GM12878 (cell line): ENCODE measurements around the gene PIWIL4. TPM values are rescaled to one million over a fixed set of nuclear protein-coding genes. Genes with fewer than 3 reads are reported as not detected.

Experiments used
- ATAC-seq: fragments of 200-7000 bp; cut with Tn5 transposase; 3 replicates; pipeline ENCODE4 v1.9.1; 2020; ENCODE audit warnings: mild to moderate bottlenecking, moderate library complexity
- BruUV-seq: library from RNA; stranded (reverse); fragments of 400-500 nt; replicated peaks from 2 replicates; lab custom pipeline; 2021; lab: Mats Ljungman, UMichigan
- CTCF ChIA-PET: fragments of 300-600 bp; sonication (Branson Sonifier 250); formaldehyde crosslinking; extraction: SDS; loops from one replicate; lab custom pipeline; 2021; ENCODE audit warnings: inconsistent platforms; lab: Yijun Ruan, JAX
- POLR2A ChIA-PET: fragments of 350-600 bp; formaldehyde crosslinking; extraction: SDS; loops from one replicate; lab custom pipeline; 2021; ENCODE audit warnings: inconsistent platforms; lab: Charles Lee
- RAD21 ChIA-PET: fragments of 300-600 bp; sonication (Branson Sonifier 250); formaldehyde crosslinking; loops from one replicate; lab custom pipeline; 2023; ENCODE audit warnings: antibody characterized with exemption; ENCODE audit not compliant: unreplicated experiment; lab: Charles Lee
- SMC1A ChIA-PET: fragments of 300-600 bp; sonication (Branson Sonifier 250); formaldehyde crosslinking; loops from one replicate; lab custom pipeline; 2023; ENCODE audit not compliant: unreplicated experiment, uncharacterized antibody; lab: Charles Lee
- DNase-seq: peaks from one replicate; pipeline ENCODE4 v3.0.0-alpha.2; 2011; ENCODE audit warnings: low read depth, low spot score
- FAIRE-seq: peaks from 3 replicates; lab custom pipeline; 2011; peaks lifted over from hg19 to GRCh38; lab: Jason Lieb, UNC
- H2AFZ ChIP-seq: 2 replicates; pipeline ENCODE4 v1.6.0; 2011; ENCODE audit warnings: low read depth, low read length, control low read depth; ENCODE audit not compliant: control insufficient read depth
- H3K27ac ChIP-seq: 2 replicates; pipeline ENCODE4 v1.5.1; 2011; ENCODE audit warnings: control low read depth; ENCODE audit not compliant: control insufficient read depth, insufficient read depth
- H3K27me3 ChIP-seq, 2 experiments: replicated peaks in 1 of 2; 2 replicates each; pipeline versions ENCODE4 v1.6.0 to v1.6.1; 2011; ENCODE audit warnings: low read length in 1 of 2; ENCODE audit not compliant: control insufficient read depth in 2 of 2, insufficient read depth in 2 of 2
- H3K36me3 ChIP-seq, 2 experiments: 2 replicates each; pipeline ENCODE4 v1.5.1; 2011; ENCODE audit warnings: low read length in 1 of 2; ENCODE audit not compliant: control insufficient read depth in 2 of 2, insufficient read depth in 2 of 2
- H3K4me1 ChIP-seq: 2 replicates; pipeline ENCODE4 v1.6.1; 2011; ENCODE audit warnings: mild to moderate bottlenecking, low read length, moderate library complexity, mixed read lengths; ENCODE audit not compliant: control insufficient read depth, insufficient read depth
- H3K4me2 ChIP-seq: 2 replicates; pipeline ENCODE4 v1.6.0; 2011; ENCODE audit warnings: control low read depth; ENCODE audit not compliant: control insufficient read depth, insufficient read depth
- H3K4me3 ChIP-seq: fragments of 200-600 bp; sonication (generic); 2 replicates; pipeline ENCODE4 v1.5.1; 2016
- H3K79me2 ChIP-seq: 2 replicates; pipeline ENCODE4 v1.6.0; 2011; ENCODE audit warnings: low read length; ENCODE audit not compliant: control insufficient read depth, insufficient read depth
- H3K9ac ChIP-seq: 2 replicates; pipeline ENCODE4 v1.8.0; 2011; ENCODE audit warnings: low read length, control low read depth, mixed read lengths; ENCODE audit not compliant: control insufficient read depth, insufficient read depth
- H3K9me3 ChIP-seq: replicated peaks from 3 replicates; pipeline ENCODE4 v1.5.1; 2011; ENCODE audit warnings: mild to moderate bottlenecking, low read length; ENCODE audit not compliant: control insufficient read depth, insufficient read depth
- H4K20me1 ChIP-seq: 2 replicates; pipeline ENCODE4 v1.6.0; 2011; ENCODE audit not compliant: control insufficient read depth, insufficient read depth
- BCL3 ChIP-seq: IDR thresholded peaks from 2 replicates; pipeline ENCODE4 v1.6.1; 2011; ENCODE audit warnings: borderline replicate concordance, low read depth, mild to moderate bottlenecking, moderate library complexity, low read length; ENCODE audit not compliant: insufficient read depth, poor library complexity, severe bottlenecking
- GABPA ChIP-seq: IDR thresholded peaks from 2 replicates; pipeline ENCODE4 v1.6.1; 2014; ENCODE audit warnings: antibody characterized with exemption, low read depth, mild to moderate bottlenecking, inconsistent platforms
- HCFC1 ChIP-seq: fragments of 150-350 bp; IDR thresholded peaks from 2 replicates; pipeline ENCODE4 v1.6.1; 2014; ENCODE audit warnings: low read length
- HDAC2 ChIP-seq: fragments of 200-600 bp; sonication (generic); IDR thresholded peaks from 2 replicates; pipeline ENCODE4 v1.6.1; 2017
- NFXL1 ChIP-seq: fragments of 450-650 bp; IDR thresholded peaks from 2 replicates; pipeline ENCODE4 v1.6.1; 2017; ENCODE audit warnings: antibody characterized with exemption, mild to moderate bottlenecking, borderline replicate concordance
- NFYB ChIP-seq: IDR thresholded peaks from 2 replicates; pipeline ENCODE4 v1.6.1; 2011; ENCODE audit warnings: low read depth, mild to moderate bottlenecking, low read length, improper control_type of control experiment, moderate library complexity; ENCODE audit not compliant: insufficient read depth
- PBX3 ChIP-seq: IDR thresholded peaks from 2 replicates; pipeline ENCODE4 v1.6.1; 2011; ENCODE audit warnings: mild to moderate bottlenecking, low read depth, low read length, moderate library complexity; ENCODE audit not compliant: insufficient replicate concordance
- SRF ChIP-seq, 2 experiments: IDR thresholded peaks; 2 replicates each; pipeline ENCODE4 v1.6.1; 2011; ENCODE audit warnings: low read depth in 2 of 2, low read length in 2 of 2, mild to moderate bottlenecking in 1 of 2, moderate library complexity in 1 of 2
- ZNF384 ChIP-seq: IDR thresholded peaks from 2 replicates; pipeline ENCODE4 v1.6.1; 2012; ENCODE audit warnings: low read depth, mild to moderate bottlenecking, low read length, improper control_type of control experiment, borderline replicate concordance
- WGBS: methylation state at CpG from one replicate; pipeline ENCODE4 v1.1.6; 2016; ENCODE audit warnings: low lambda C conversion rate; ENCODE audit not compliant: insufficient replicate concordance, insufficient coverage; ENCODE audit errors: missing lambda C conversion rate; 5-methylcytosine and 5-hydroxymethylcytosine counted together
- in situ Hi-C: fragments of 300-500 bp; cut with MboI; formaldehyde crosslinking; loops from 9 replicates; pipeline ENCODE4 v1.14.3; 2018; ENCODE audit warnings: mixed read lengths
- intact Hi-C: fragments of 100-400 bp; cut with micrococcal nuclease; formaldehyde crosslinking; loops from one replicate; pipeline ENCODE4 v1.14.2; 2022; ENCODE audit not compliant: unreplicated experiment
- polyA plus RNA-seq, 11 experiments: library from polyadenylated mRNA; depleted of rRNA in 4 of 11; unstranded in 6 of 11; stranded (reverse) in 5 of 11; fragments of >200 nt; fragmentation: Nextera tagmentation in 4 of 11; fragmentation: Illumina TruSeq in 1 of 11; extraction: Ambion mirVana in 4 of 11; extraction: Trizol in 1 of 11; gene quantifications; 1 replicate in 1 of 11; 2 replicates in 10 of 11; pipeline versions ENCODE4 v1.2.1 to v1.2.3, GENCODE V29; 2011 to 2016; ENCODE audit warnings: inconsistent platforms in 2 of 11, missing spikeins in 2 of 11, low read depth in 1 of 11
- total RNA-seq, 4 experiments: library from RNA; depleted of rRNA in 3 of 4; stranded (reverse); fragments of >200 nt in 3 of 4; fragmentation: Illumina TruSeq in 1 of 4; extraction: Trizol in 1 of 4; gene quantifications; 2 replicates each; pipeline versions ENCODE4 v1.2.1 to v1.2.3, GENCODE V29; 2013 to 2021
- TF ChIP-seq, protein P1 (sequence below): IDR thresholded peaks from 2 replicates; pipeline ENCODE4 v1.6.1; 2011; ENCODE audit warnings: borderline replicate concordance, low read depth, mild to moderate bottlenecking, moderate library complexity, mixed read lengths, low read length; ENCODE audit not compliant: insufficient read depth; ENCODE audit errors: extremely low read length
- TF ChIP-seq, protein P2 (sequence below): IDR thresholded peaks from 2 replicates; pipeline ENCODE4 v1.6.1; 2011; ENCODE audit warnings: low read depth, mild to moderate bottlenecking, low read length, moderate library complexity, borderline replicate concordance; ENCODE audit errors: extremely low read depth
- TF ChIP-seq, protein P3 (sequence below): fragments of 450-650 bp; IDR thresholded peaks from 2 replicates; pipeline ENCODE4 v1.6.1; 2017; ENCODE audit warnings: mild to moderate bottlenecking, low read depth, inconsistent platforms; ENCODE audit not compliant: poor library complexity, severe bottlenecking

Gene PIWIL4
- total and polyA plus RNA-seq, 10 of the 15 experiments (the other 5 are each of a cell fraction or from before 2014, with no cell fraction given) = 0.23 to 13.3 (median 0.47) TPM

GRCh38 chr11:94648789-94649188 is 81.6 kb downstream of the PIWIL4 start (continued):
- TF ChIP-seq SRF (IDR thresholded peaks at IDR 0.05; ENCODE audit: low read depth in 2 of 2, low read length in 2 of 2) = no peak
- TF ChIP-seq ZNF384 = no peak

DNA sequence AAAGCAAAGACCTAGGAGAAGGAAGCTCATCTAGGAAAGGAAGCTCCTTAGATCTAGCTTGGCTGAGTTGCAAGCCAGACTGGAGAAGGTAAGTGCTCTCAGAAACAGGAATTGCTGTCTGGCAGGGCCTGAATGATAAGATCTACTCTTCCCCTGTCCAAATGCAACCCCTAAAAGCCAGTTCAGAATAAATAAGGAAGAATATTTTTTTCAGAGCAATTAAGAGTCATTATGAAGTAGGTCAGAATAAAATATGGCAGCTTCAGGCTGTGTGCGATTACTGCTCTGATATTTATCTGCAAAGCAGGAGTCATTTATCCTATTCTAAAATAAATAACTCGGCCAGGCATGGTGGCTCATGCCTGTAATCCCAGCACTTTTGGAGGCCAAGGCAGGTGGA is 82.1 kb downstream of the PIWIL4 start:
- RAD21 ChIA-PET = no interaction called here
- in situ Hi-C loops = no loop called here
- H2AFZ ChIP-seq = no peak overlapping the region
- no peaks in the 10 kb centered on the region for H3K36me3 ChIP-seq
- H3K27me3 ChIP-seq = peaks cover 0 to 2% of the 10 kb centered on the region in 2 experiments; a peak in 1 of 4 replicates
- no peaks in the 10 kb centered on the region for H3K9me3 ChIP-seq
- DNase-seq (no peak), ATAC-seq (no peak), FAIRE-seq (no peak)
- H3K27ac ChIP-seq = no peak overlapping the region
- no TSS peak for BruUV-seq
- no peak overlapping the region for H3K4me3 ChIP-seq
- SMC1A ChIA-PET = no interaction called here
- no peaks in the 10 kb centered on the region for H4K20me1 ChIP-seq
- TF ChIP-seq PBX3 = no peak
- no peak for TF ChIP-seq BCL3
- no peak for TF ChIP-seq NFXL1
- TF ChIP-seq, protein P1, sequence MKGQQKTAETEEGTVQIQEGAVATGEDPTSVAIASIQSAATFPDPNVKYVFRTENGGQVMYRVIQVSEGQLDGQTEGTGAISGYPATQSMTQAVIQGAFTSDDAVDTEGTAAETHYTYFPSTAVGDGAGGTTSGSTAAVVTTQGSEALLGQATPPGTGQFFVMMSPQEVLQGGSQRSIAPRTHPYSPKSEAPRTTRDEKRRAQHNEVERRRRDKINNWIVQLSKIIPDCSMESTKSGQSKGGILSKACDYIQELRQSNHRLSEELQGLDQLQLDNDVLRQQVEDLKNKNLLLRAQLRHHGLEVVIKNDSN = no peak
- TF ChIP-seq HCFC1 = no peak
- TF ChIP-seq, protein P2, sequence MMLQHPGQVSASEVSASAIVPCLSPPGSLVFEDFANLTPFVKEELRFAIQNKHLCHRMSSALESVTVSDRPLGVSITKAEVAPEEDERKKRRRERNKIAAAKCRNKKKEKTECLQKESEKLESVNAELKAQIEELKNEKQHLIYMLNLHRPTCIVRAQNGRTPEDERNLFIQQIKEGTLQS = no peak
- TF ChIP-seq, protein P3, sequence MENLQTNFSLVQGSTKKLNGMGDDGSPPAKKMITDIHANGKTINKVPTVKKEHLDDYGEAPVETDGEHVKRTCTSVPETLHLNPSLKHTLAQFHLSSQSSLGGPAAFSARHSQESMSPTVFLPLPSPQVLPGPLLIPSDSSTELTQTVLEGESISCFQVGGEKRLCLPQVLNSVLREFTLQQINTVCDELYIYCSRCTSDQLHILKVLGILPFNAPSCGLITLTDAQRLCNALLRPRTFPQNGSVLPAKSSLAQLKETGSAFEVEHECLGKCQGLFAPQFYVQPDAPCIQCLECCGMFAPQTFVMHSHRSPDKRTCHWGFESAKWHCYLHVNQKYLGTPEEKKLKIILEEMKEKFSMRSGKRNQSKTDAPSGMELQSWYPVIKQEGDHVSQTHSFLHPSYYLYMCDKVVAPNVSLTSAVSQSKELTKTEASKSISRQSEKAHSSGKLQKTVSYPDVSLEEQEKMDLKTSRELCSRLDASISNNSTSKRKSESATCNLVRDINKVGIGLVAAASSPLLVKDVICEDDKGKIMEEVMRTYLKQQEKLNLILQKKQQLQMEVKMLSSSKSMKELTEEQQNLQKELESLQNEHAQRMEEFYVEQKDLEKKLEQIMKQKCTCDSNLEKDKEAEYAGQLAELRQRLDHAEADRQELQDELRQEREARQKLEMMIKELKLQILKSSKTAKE = no peak
- TF ChIP-seq NFYB = no peak
- TF ChIP-seq GABPA = no peak
- no peak for TF ChIP-seq HDAC2
- H3K4me2 ChIP-seq = no peak overlapping the region
- CTCF ChIA-PET = no interaction called here
- WGBS = 36% methylated on average over 2 of the region's 2 CpGs
- H3K4me1 ChIP-seq = no peaks in the 10 kb centered on the region
- intact Hi-C loops = no loop called here
- no peak overlapping the region for H3K9ac ChIP-seq
- POLR2A ChIA-PET = no interaction called here
- no peaks in the 10 kb centered on the region for H3K79me2 ChIP-seq
